Fibroblast of lung (primary cell): ENCODE data around the gene LMF1. TPM values are rescaled to one million over a fixed set of nuclear protein-coding genes. Genes with fewer than 3 reads are reported as not detected.

Experiments used
- DNase-seq, 2 donors: peaks; one replicate each; pipeline versions ENCODE4 v3.0.0 to v3.0.0-alpha.2; 2010; ENCODE audit warnings: low read depth in 2 of 2
- H2AFZ ChIP-seq: 2 replicates; pipeline ENCODE4 v1.5.1; 2012; ENCODE audit warnings: low read length, control low read depth, inconsistent platforms
- H3K27ac ChIP-seq: 2 replicates; pipeline ENCODE4 v1.5.1; 2011; ENCODE audit warnings: low read length, control low read depth; ENCODE audit not compliant: insufficient read depth
- H3K27me3 ChIP-seq: 2 replicates; pipeline ENCODE4 v1.5.1; 2011; ENCODE audit warnings: mild to moderate bottlenecking, low read length; ENCODE audit not compliant: control insufficient read depth, insufficient read depth
- H3K36me3 ChIP-seq: 2 replicates; pipeline ENCODE4 v1.5.1; 2011; ENCODE audit warnings: low read length; ENCODE audit not compliant: control insufficient read depth, insufficient read depth
- H3K4me1 ChIP-seq: 2 replicates; pipeline ENCODE4 v1.5.1; 2011; ENCODE audit warnings: low read length; ENCODE audit not compliant: control insufficient read depth, insufficient read depth; ENCODE audit errors: extremely low read depth
- H3K4me2 ChIP-seq: 2 replicates; pipeline ENCODE4 v1.5.1; 2011; ENCODE audit warnings: low read length, control low read depth; ENCODE audit not compliant: insufficient read depth; ENCODE audit errors: extremely low read depth
- H3K4me3 ChIP-seq, 4 experiments: fragments of 200-600 bp in 1 of 4; sonication (generic) in 1 of 4; replicated peaks in 1 of 4; 2 replicates each; pipeline ENCODE4 v1.5.1; 2011 to 2016; ENCODE audit warnings: low read length in 4 of 4, low read depth in 3 of 4, mild to moderate bottlenecking in 3 of 4, control low read depth in 2 of 4, inconsistent platforms in 1 of 4, mixed read lengths in 1 of 4; ENCODE audit not compliant: insufficient read depth in 1 of 4; ENCODE audit errors: control extremely low read depth in 1 of 4
- H3K79me2 ChIP-seq: 2 replicates; pipeline ENCODE4 v1.5.1; 2012; ENCODE audit warnings: mild to moderate bottlenecking, low read length, inconsistent platforms; ENCODE audit not compliant: control insufficient read depth, insufficient read depth
- H3K9ac ChIP-seq: 2 replicates; pipeline ENCODE4 v1.5.1; 2011; ENCODE audit warnings: mild to moderate bottlenecking, low read length, control low read depth; ENCODE audit not compliant: insufficient read depth
- H3K9me3 ChIP-seq: 2 replicates; pipeline ENCODE4 v1.5.1; 2012; ENCODE audit warnings: low read depth, low read length; ENCODE audit not compliant: control insufficient read depth, insufficient read depth
- H4K20me1 ChIP-seq: 2 replicates; pipeline ENCODE4 v1.5.1; 2011; ENCODE audit warnings: low read length; ENCODE audit not compliant: control insufficient read depth, insufficient read depth; ENCODE audit errors: extremely low read depth
- EZH2 ChIP-seq: IDR thresholded peaks from 2 replicates; pipeline ENCODE4 v1.5.1; 2012; ENCODE audit warnings: low read length, control low read depth, mild to moderate bottlenecking; ENCODE audit errors: missing control alignments
- polyA plus RNA-seq, 2 donors: library from polyadenylated mRNA; depleted of rRNA in 1 of 2; stranded (reverse) in 1 of 2; unstranded in 1 of 2; fragments of >200 nt; gene quantifications; 2 replicates each; pipeline ENCODE4 v1.2.1, GENCODE V29; 2011 to 2012; ENCODE audit warnings: missing spikeins in 1 of 2
- total RNA-seq: library from RNA; depleted of rRNA; stranded (reverse); fragments of >200 nt; gene quantifications from 2 replicates; pipeline ENCODE4 v1.2.1, GENCODE V29; 2014
- TF ChIP-seq, protein P1 (sequence below), 2 donors: IDR thresholded peaks in 1 of 2; conservative IDR thresholded peaks in 1 of 2; 1 replicate in 1 of 2; 2 replicates in 1 of 2; pipeline ENCODE4 v1.5.1; 2011 to 2012; ENCODE audit warnings: low read length in 2 of 2, control low read depth in 1 of 2, inconsistent platforms in 1 of 2, low read depth in 1 of 2, mild to moderate bottlenecking in 1 of 2

Gene LMF1
- total and polyA plus RNA-seq, 2 donors (not counting 1 experiment from before 2014, with no cell fraction given): 12.3 to 12.6 TPM

DNA sequence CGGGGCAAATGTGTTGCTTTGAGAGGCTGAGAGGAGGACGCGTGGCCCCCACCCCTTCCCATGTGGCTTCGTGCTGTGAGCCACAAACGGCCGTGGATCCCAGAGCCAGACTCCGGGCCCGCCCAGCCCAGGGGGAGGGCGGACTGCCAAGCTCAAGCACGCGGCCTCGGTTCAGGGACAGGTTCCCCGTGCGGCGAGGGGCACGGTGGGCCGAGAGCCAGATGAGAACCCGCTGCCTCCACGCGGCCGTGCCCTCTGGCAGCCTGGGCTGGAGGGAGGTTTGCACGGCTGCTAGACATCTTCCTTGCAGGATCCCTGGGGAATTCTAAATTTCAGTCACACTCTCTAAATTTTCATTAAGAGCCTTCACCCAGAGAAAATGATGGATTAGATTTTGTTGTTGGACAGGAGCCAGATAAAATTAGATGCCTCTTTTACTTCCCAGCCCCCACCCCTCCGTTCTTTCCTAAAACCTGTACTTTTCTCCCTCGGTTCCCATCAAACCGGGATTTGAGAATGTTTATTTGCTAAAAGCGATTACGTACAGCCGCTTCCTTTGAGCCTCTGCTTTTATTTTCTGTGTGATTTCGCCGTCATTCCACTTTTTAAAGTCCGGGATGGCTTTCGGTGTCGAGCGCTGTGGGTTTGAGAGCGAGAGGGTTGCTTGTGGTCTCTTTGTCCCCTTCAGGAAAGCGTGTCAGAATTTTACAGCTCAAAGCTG is 145.3 kb downstream of the LMF1 start:
- Histone ChIP-seq H3K9ac (no peak overlapping the region), H3K4me2 (peak overlapping the region; percentile 61), H3K9me3 (no peaks in the 10 kb centered on the region), H4K20me1 (no peaks in the 10 kb centered on the region), H3K27ac (no peak overlapping the region), H3K4me1 (no peaks in the 10 kb centered on the region), H3K4me3 (peak overlapping the region in 1 of 4 experiments; percentile 29), H2AFZ (peak overlapping the region; percentile 17), H3K36me3 (no peaks in the 10 kb centered on the region), H3K79me2 (no peaks in the 10 kb centered on the region), H3K27me3 (no peaks in the 10 kb centered on the region)
- peak in 1 of 2 donors; percentile 34 for DNase-seq
- TF ChIP-seq EZH2: peak; percentile 40
- TF ChIP-seq, protein P1, sequence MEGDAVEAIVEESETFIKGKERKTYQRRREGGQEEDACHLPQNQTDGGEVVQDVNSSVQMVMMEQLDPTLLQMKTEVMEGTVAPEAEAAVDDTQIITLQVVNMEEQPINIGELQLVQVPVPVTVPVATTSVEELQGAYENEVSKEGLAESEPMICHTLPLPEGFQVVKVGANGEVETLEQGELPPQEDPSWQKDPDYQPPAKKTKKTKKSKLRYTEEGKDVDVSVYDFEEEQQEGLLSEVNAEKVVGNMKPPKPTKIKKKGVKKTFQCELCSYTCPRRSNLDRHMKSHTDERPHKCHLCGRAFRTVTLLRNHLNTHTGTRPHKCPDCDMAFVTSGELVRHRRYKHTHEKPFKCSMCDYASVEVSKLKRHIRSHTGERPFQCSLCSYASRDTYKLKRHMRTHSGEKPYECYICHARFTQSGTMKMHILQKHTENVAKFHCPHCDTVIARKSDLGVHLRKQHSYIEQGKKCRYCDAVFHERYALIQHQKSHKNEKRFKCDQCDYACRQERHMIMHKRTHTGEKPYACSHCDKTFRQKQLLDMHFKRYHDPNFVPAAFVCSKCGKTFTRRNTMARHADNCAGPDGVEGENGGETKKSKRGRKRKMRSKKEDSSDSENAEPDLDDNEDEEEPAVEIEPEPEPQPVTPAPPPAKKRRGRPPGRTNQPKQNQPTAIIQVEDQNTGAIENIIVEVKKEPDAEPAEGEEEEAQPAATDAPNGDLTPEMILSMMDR (conservative IDR thresholded peaks at IDR 0.05 in 1 of 2, IDR thresholded peaks at IDR 0.05 in 1 of 2; ENCODE audit: low read depth in 1 of 2, low read length in 2 of 2): no peak

DNA sequence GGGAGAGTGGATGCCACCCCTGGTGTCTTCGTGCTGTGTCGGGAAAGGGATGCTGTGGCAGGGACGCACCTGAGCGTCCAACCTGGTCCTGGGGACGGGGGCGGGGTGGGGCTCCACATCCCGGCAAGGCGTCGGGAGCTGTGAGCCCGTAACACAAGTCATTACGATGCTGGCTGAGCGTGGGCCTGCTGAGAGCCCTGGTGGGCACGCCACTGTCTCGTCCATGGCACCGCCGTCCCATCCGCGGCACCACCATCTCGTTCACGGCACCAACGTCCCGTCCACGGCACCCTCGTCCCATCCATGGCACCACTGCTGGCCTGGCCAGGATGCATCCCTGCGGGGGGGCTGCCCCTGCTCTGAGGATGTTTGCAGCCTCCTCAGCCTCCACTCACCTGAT is 146.2 kb downstream of the LMF1 start:
- Histone ChIP-seq H3K4me3 (no peak overlapping the region), H3K4me1 (no peaks in the 10 kb centered on the region), H4K20me1 (no peaks in the 10 kb centered on the region), H3K79me2 (no peaks in the 10 kb centered on the region), H3K9me3 (no peaks in the 10 kb centered on the region), H3K36me3 (no peaks in the 10 kb centered on the region), H3K27me3 (no peaks in the 10 kb centered on the region), H3K9ac (no peak overlapping the region), H2AFZ (no peak overlapping the region), H3K27ac (no peak overlapping the region), H3K4me2 (no peak overlapping the region)
- DNase-seq: no peak
- TF ChIP-seq, protein P1 (conservative IDR thresholded peaks at IDR 0.05 in 1 of 2, IDR thresholded peaks at IDR 0.05 in 1 of 2; ENCODE audit: low read depth in 1 of 2, low read length in 2 of 2): no peak
- no peak for TF ChIP-seq EZH2

- Histone ChIP-seq H3K4me1 (no peaks in the 10 kb centered on the region), H3K36me3 (no peaks in the 10 kb centered on the region), H3K4me2 (no peak overlapping the region), H3K27me3 (no peaks in the 10 kb centered on the region), H3K27ac (no peak overlapping the region), H3K79me2 (no peaks in the 10 kb centered on the region), H3K9me3 (no peaks in the 10 kb centered on the region), H3K4me3 (no peak overlapping the region), H3K9ac (no peak overlapping the region), H2AFZ (no peak overlapping the region), H4K20me1 (no peaks in the 10 kb centered on the region)
- TF ChIP-seq, protein P1 (conservative IDR thresholded peaks at IDR 0.05 in 1 of 2, IDR thresholded peaks at IDR 0.05 in 1 of 2; ENCODE audit: low read depth in 1 of 2, low read length in 2 of 2): no peak
- TF ChIP-seq EZH2: no peak
- DNase-seq: no peak
These were observed 146.6 kb downstream of the LMF1 start for GRCh38 chr16:824194-824593.
